Activated gamma-delta T cell treated with Interleukin-2 at 50 U/mL for 16 hours (primary cell): Measurements from ENCODE around the gene NDOR1.

Experiments
- DNase-seq: peaks from one replicate; pipeline ENCODE4 v3.0.0-alpha.2; 2020

The NDOR1 gene

DNA sequence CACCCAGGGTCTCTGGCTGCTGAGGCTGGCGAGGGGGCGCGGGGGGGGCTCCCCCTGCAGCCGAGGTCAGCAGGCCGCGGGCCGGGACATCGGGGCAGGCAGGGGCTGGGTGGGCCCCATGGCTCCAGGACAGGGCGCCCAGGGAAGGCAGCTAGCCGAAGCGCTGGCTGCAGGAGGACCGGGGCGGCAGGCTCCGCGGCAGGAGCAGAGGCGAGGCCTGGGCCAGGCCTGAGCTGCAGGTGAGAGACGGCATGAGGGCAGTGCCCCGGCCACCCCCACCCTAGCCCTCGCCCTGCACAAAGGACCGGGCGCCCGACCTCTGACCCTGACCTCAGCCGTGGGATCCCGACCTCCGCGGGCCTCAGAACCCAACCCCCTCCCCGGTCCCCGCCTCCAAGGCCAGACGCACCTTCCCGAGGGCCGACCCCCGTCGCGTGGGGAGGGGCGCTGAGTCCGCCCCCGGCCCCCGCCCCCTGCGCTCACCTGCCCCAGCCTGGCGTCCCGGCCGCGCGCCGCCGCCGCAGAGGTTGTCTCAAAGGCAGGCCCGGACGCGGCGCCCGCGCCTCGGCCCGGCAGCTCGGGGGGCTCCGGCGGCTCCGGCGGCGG is 16.1 kb downstream of the NDOR1 start:
- no peak for DNase-seq

DNA sequence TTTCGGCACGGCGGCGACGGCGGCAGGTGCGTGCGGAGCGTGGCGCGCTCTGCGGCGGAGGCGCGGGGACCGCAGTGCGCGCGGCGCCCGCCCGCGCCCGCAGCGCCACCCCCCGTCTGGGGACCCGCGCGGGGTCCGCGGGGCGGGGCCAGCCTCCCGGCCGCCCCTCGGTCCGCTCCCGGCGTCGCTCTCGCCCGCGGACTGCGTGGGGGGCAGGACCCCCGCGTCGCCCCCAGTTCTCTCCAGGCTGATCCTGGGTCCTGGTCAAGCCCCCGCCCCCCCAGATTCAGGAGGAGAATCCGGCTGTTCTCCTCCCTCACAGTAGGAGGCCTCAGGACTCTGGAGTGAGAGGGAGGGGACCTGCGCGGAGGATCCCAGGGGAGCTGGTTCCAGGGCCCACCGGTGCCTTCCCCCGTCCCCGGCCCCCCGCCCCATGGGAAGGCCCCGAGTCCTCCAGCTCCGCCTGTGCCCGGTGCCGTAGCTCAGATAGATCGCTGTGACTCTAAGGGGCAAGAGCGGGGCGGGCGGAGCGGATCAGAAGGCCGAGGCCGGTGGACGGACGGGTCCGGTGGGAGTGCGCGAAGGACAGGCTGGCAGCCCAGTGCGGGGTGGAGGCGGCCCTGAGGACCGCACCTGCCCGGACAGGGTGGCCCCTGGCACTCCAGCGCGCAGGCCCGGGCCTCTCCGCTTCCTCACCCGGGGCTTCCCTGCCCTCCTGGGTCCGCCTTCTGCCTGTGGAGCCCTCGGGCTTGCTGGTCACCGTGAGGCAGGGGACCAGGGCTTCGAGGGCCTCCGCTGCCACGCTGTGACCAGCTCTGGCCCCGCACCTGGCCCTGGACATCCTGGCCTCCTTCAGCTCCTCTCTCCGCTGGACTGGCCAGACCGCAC is 16.9 kb downstream of the NDOR1 start, which contains the start of gene RNF208:
TSS of gene RNF208 (minus strand) at position 51 of the 888 bp plus-strand sequence. CDS start 1,028 bp downstream, outside the sequence.
- no peak for DNase-seq

DNA sequence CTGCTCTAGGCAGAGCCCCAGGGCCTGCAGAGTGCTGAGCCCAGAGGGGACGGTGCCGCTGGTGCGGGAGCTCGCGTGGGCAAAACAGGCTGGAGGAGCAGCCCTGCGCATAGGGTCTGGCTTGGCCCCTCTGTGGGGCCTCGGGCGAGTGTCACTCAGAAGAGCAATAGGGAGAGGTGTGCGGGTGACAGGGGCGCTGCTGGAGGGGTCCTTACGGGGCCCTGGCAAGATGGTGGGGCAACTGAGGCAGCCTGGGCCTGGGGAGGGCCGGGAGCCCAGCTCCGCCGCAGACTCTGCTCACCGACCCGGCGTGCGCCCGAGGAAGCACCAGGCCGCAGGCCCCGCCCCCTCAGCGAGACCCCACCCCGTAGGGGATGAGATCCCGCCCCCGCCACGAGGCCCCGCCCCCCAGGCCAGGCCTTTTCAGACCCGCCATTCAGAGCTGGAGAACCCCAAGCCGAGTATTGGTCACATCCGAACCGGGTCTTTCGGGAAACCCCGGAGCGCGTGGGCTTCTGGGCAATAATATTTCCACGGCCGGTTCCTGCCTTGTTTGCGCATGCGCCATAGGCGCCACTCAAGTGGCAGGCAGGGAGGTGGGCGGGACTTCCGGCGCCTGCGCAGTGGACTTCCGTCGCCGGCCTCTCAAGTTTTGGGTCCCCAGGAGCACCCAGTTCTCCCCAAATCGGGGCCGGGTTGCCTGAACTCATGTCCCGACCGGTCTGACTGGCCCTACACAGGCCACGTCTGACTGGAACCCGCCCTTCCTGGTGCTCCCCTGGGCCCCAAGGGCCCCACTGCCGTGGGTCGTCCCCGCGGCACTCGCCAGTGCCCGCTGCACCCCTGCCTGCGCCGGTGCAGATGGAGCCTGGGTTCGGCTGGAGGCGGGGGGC is 17.8 kb downstream of the NDOR1 start:
- peak; percentile 97 for DNase-seq

DNA sequence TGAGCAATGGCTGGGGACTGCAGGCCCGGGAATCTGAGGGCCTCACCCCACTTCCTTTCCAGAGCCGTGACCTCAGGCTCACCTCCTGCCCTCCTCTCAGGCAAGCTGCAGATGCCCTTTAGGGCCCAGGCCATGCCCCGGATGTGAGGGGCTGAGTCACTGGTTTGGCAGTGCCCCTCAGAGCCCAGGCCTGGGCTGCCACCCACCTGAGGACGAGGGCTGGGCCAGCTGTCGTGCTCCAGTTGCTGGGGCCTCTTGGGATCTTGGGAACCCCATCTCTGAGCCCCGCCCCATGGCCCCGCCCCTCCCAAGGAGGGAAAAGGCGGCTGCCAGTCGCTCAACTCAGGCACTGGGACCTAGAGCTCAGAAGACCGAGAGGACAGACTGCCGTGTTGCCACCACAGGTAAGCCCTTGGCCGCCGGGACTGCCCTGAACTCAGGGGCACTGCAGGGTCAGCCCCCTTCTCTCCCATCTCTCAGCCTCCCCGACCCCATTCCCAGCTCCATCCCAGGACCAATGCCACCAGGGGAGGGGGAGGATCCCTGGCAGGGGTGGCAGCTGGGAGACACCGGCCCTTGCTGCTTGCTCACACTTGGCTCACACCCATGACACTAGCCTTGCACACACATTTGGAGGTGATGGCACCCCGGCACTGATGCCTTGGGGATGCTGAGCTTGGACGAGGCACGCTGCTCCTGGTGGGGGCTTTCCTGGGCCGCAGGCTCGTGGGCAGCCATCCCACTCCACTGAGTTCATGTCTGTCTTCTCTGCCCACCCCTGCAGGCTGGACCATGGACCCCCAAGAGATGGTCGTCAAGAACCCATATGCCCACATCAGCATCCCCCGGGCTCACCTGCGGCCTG is 19.6 kb downstream of the NDOR1 start, which contains the start of gene CYSRT1:
TSS of gene CYSRT1 (plus strand) at position 345 of the 865 bp plus-strand sequence. CDS start at position 793, 448 bp downstream.
- no peak for DNase-seq

DNA sequence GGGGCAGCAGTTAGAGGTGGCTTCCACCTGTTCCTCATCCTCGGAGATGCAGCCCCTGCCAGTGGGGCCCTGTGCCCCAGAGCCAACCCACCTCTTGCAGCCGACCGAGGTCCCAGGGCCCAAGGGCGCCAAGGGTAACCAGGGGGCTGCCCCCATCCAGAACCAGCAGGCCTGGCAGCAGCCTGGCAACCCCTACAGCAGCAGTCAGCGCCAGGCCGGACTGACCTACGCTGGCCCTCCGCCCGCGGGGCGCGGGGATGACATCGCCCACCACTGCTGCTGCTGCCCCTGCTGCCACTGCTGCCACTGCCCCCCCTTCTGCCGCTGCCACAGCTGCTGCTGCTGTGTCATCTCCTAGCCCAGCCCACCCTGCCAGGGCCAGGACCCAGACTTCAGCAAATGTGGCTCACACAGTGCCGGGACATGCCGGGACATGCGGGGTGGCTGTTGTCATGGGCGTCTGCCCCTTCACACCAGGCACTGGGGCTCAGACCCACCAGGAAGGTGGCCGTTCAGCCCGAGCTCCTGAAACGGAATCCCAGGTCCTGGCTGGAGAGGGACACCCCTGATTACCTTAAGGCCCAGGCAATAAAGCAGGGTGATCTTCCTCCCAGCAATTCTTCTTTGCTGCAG is 20.3 kb downstream of the NDOR1 start:
- DNase-seq, result no peak

DNA sequence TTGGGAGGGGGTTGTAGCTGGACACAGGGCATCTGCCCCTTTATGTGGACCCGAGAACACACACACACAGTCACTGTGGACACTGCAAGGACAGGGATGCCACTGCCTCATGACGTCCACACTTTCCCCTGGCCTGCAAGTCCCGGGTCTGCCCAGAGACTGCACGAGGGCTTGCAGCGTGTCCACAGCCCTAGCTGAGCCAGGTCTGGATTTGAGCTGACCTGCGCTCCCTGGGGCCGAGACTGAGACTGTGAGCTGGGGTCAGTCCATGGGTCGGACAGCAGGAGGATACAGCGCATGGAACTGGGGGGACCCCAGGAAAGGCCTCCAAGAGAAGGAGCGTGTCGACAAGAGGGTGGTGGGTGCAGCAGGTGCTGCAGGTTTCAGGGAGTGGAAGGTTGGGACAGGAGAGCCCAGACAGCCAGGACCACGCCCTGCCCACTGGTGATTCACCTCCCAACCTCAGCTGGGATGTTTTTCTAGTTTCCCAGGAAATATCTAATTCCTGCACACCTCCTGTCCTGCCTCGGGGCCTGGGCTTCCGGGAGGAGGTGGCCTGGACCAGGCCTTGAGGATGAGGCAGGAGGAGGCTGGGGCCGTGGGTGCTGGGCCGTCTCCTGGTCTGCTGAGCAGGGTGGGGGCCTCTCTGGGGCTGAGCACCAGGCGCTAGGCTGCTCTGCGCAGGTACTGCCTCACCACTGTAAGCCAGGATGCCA is 21.0 kb downstream of the NDOR1 start:
- DNase-seq, result no peak

DNA sequence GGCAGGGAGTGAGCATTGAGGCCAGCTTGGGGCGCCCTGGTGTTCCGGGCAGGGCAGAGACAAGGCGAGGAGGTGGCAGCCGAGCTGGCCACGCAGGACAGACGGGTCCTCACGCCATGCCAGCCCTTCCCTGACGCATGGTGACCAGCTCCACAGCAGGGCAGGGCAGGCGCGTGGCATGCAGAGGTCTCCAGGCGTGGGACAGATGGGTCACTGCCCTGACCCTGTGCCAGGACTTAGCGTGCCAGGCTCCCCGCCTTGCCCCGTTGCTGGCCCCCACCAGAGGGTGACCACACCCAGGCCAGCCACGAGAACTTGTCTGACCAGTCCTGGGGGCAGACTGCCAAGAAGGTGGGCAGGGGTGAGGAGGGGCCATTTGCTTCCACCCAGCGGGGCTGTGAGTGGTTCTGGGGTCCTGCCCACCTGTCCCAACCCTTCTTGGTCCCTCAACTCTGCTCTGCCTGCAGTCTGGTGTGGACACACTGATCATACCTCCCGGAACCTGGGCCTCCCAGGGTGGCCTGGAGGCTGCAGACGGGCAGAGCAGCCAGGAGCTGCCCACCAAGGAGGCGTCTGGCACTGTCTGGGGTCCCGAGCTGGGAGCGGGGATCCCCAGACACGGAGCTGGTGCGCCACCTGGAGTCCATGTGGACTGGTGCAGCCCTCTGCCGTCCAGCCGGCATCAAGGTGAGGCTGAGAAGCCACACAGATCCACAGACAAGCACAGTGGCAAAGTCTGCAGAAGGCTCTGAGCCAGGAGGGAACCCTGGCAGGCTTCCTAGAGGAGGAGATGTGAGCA is 21.8 kb downstream of the NDOR1 start, which contains the start of gene RNF224:
TSS of gene RNF224 (plus strand) at position 449 of the 799 bp plus-strand sequence. CDS start 834 bp downstream, outside the sequence.
- peak; percentile 82 for DNase-seq

DNA sequence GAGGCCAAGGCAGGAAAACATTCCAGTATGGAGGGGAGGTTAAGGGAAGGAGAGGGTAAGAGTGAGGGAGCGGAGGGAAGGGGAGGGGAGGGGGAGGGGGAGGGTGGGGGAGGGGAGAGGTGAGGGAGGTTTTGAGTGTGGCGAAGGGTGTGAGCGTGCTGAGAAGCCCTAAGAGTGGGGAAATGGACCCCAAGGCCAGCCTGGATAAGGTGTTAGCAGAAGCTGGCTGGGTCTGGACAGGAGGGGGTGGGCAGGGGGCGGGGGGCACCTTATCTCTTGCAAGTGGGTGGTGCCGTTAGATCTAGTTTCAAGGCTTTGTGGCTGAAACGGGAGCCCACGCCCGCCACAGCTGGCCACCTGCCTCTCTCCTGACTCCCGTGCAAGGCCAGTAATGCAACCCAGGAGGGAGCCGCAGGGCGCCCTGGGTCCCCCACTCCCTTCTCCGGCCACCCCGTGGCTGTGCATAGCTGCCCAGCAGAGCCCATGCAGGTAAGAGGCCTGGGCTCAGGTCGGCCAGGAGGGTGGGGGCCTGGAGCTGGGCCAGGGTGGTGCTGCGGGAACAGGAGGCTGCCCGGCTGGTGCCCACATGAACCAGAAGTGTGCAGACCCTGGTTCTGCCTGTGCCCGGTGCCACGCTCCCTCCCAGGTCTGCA is 22.5 kb downstream of the NDOR1 start:
- no peak for DNase-seq

DNA sequence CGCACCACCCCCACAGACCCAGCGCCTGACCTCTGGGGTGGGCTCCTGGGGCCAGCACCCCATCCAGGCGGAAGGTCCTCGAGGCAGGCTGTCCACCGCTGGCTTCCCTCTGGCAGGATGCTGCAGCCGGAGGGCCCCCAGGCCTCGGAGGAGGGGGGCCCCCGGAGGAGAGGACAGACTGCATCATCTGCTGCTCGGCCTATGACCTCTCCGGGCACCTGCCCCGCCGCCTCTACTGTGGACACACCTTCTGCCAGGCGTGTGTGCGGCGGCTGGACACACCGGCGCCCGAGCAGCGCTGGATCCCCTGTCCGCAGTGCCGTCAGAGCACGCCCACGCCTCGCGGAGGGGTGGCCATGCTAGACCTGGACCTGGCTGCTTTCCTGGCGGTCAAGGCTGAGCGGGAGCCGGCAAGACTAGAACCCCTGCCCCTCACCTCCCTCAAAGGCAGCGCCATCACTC is 23.0 kb downstream of the NDOR1 start:
- no peak for DNase-seq

DNA sequence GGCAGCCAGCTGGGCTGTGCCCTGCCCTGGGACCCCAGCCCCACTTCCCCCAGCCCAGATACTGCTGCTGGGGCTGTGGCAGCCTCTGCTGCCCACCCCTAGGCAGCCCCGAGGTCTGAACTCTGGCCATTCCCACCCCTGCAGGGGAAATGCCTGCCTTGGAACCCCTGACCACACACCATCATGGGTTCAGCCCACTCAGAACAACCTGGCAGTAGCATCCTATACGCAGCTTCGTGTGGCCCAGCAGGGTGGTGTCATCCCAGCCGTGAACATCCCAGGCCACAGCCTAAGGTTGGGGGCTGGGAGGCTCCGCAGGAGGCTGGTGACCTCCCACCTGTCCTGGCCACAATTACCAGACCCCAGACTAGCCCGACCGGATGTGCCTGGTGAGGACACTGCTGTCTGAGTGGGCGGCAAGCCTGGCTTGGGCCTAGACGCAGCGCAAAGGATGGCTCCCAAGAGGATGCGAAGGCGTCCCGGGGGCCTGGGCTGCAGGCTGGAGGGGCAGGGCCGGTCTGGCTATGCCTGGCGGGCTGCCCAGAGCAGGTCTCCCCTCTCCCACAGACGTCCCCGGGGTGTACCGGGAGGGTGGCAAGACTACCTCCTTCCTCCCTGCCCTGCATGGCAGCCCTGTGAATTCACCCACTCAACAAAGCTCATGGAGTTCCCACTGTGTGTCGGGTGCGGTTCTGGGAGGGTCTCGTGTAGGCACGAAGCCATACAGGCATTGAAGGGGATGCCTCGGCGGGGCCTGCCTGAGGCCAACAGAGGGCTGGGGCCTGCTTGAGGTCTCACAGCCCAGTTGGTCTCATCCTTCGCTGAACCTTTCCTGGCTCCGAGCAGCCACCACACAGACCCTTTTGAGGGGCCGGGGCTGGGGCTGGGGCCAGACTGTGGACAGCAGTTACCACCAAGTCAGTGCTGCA is 23.7 kb downstream of the NDOR1 start:
- DNase-seq, result no peak

DNA sequence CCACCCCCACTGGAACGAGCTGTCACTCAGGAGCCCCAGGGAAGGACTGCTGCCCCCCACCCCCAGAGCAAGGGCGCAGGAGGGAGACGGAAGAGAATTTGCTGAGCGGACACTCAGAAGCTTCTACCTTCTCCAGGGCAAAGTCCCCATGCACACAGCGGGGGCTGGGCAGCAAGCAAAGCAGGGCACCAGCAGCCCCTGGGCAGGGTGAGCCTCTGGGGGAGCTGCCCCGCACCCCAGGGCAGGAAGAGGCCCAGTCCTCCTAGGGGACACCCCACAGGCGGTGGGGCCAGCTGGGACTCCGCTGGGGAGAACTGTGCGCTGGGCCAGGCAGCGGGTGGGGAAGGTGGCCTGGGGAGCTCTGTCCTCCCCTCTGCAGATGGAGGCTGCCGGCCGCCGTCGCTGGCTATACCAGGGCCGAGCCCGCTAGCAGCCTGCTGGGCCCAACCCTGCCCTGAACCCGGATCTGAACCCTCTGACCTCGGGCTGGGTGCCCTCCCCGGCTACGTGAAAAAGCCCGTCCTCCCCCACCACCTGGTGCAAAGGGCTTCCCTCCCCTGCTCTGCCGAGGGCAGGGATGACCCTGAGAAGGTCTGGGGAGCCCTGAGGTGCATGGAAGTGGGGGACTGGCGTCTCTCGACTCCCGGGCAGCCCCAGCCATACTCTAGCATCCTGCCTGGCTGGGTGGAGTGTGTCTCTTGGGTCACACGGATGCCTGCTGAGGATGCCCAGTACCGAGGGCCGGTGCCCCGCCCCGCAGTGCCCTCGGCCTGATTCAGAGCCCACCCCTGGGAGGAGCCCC is 24.6 kb downstream of the NDOR1 start:
- no peak for DNase-seq

DNA sequence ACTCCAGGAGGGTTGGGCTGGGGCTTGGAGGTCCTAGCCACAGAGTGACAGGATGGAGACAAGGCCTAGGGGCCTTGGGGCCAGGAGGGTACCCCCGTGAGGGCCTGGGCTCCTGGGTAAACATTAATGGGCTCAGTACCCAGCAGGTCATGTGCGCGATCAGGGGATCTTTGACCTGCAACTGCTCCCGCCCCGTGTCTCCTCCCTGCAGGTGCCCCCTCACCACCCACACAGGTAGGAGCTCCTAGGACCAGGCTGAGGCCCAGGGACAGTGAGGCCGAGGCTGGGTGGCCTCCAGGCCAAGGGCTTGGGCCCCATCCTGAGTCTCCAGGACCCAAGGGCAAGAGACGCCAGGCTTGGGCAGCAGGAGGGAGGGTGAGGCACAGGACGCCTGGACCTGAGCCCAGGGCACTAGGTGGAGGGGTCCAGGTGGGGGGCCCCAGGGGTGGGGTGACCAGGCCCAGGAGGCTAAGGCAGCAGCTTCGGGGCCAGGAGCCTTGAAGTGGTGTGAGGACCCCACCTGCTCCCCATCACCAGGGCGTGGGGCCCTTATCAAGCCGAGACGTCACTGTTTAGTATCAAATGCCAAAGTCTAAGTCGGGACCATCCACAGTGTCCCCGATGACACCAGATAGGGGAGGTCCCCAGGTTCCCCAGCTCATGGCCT is 25.3 kb downstream of the NDOR1 start, which contains the start of gene SLC34A3:
TSS of gene SLC34A3 (plus strand) at position 197 of the 667 bp plus-strand sequence. CDS start 802 bp downstream, outside the sequence.
- no peak for DNase-seq

DNA sequence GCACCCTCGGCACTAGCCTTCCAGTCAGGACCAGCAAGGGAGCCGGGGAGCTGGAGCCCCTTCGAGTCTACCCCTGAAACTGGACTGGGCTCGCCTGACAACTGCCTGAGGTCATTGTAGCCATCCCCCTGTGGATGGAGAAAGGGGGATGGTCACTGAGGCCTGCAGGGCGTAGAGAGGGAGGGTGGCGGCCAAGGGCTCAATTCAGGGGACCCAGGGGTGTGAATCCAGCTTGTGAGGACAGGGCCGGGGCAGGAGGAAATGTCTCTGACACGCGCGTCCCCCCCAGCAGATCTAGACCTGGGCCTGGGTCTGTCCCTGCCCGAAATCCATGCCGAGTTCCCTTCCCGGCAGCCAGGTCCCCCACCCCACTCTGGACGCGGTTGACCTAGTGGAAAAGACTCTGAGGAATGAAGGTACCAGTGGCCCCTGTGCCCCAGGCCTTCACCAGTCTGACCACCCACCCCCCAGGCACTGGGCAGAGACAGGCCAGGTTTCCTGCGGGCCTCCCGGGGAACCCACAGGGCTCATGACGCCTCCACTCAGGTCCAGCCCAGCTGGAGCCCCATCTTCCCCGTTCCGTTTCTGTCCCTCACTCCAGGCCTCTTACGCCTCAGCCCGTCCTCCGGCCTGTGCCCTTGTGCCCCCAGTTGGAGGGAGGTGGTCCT is 26.0 kb downstream of the NDOR1 start:
- no peak for DNase-seq

DNA sequence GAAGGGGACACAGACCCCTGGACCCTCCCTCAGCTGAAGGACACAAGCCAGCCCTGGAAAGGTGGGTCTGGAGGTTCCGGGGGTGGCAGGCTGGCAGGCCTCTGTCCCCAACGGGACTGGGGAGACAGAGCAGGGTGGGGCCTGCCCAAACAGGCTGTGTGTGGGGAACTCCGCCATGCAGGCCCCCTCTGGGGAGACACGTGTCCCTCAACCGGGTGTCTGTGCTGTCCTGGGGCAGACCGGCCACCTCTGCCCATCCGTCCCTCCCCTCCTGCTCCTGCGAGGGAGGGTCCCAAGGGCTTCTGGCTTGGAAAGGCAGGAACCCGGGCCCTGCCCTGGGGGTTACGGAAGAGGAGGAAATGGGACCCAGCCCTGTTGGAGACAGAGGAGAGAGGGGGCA is 26.6 kb downstream of the NDOR1 start:
- DNase-seq, result no peak

DNA sequence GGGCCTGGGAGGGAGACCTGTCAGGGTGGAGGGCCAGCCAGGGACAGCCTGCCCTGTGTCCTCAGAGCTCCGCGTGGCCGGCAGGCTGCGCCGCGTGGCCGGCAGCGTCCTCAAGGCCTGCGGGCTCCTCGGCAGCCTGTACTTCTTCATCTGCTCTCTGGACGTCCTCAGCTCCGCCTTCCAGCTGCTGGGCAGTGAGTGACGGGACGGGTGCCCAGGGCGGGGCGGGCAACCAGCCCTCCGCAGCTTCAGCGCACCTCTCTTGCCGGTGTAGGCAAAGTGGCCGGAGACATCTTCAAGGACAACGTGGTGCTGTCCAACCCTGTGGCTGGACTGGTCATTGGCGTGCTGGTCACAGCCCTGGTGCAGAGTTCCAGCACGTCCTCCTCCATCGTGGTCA is 27.0 kb downstream of the NDOR1 start:
- DNase-seq, result no peak
